H1 (cell line): ENCODE data around the gene NCOA5. TPM values are rescaled to one million over a fixed set of nuclear protein-coding genes. Genes with fewer than 3 reads are reported as not detected.

ENCODE experiments used
- CTCF ChIA-PET: fragments of 300-600 bp; sonication (Branson Sonifier 250); formaldehyde crosslinking; loops from one replicate; lab custom pipeline; 2021; ENCODE audit not compliant: partially characterized antibody; lab: Charles Lee
- POLR2A ChIA-PET: fragments of 300-600 bp; sonication (Branson Sonifier 250); formaldehyde crosslinking; loops from one replicate; lab custom pipeline; 2021; ENCODE audit warnings: inconsistent platforms; ENCODE audit not compliant: partially characterized antibody; lab: Charles Lee
- DNase-seq, 2 experiments: peaks; one replicate each; pipeline versions ENCODE4 v3.0.0 to v3.0.0-alpha.2; 2010 to 2022; ENCODE audit warnings: low spot score in 2 of 2, low read depth in 1 of 2, mixed read lengths in 1 of 2
- FAIRE-seq: peaks from 2 replicates; lab custom pipeline; 2011; peaks lifted over from hg19 to GRCh38; lab: Jason Lieb, UNC
- H2AFZ ChIP-seq: 2 replicates; pipeline ENCODE4 v1.8.1; 2012; ENCODE audit warnings: low read length, inconsistent platforms
- H2AK5ac ChIP-seq: 2 replicates; pipeline ENCODE4 v1.6.1; 2013; ENCODE audit warnings: low read depth, low read length
- H2BK120ac ChIP-seq: replicated peaks from 2 replicates; pipeline ENCODE3; 2013; ENCODE audit warnings: low read depth, low read length, inconsistent platforms
- H2BK12ac ChIP-seq: 2 replicates; pipeline ENCODE4 v1.6.1; 2013; ENCODE audit warnings: low read depth, low read length
- H2BK15ac ChIP-seq: 2 replicates; pipeline ENCODE4 v1.6.1; 2013; ENCODE audit warnings: low read length
- H2BK20ac ChIP-seq: 2 replicates; pipeline ENCODE4 v1.6.1; 2013; ENCODE audit warnings: low read length
- H2BK5ac ChIP-seq: 2 replicates; pipeline ENCODE4 v1.6.1; 2013; ENCODE audit warnings: low read depth, low read length
- H3K14ac ChIP-seq: 2 replicates; pipeline ENCODE4 v1.6.1; 2013; ENCODE audit warnings: inconsistent platforms; ENCODE audit not compliant: insufficient read length
- H3K18ac ChIP-seq: 2 replicates; pipeline ENCODE4 v1.6.1; 2013; ENCODE audit warnings: low read length; ENCODE audit errors: extremely low read depth
- H3K23ac ChIP-seq: 2 replicates; pipeline ENCODE4 v1.6.1; 2013; ENCODE audit warnings: inconsistent platforms; ENCODE audit not compliant: insufficient read length
- H3K23me2 ChIP-seq: 2 replicates; pipeline ENCODE4 v1.6.1; 2013; ENCODE audit warnings: low read depth, low read length
- H3K27ac ChIP-seq: 2 replicates; pipeline ENCODE4 v1.6.1; 2011; ENCODE audit warnings: low read depth, low read length, inconsistent platforms
- H3K27me3 ChIP-seq, 4 experiments: replicated peaks in 1 of 4; 1 replicate in 1 of 4; 2 replicates in 3 of 4; pipeline versions ENCODE4 v1.6.1 to v1.8.1; 2011 to 2013; ENCODE audit warnings: low read length in 3 of 4, mild to moderate bottlenecking in 3 of 4, inconsistent platforms in 2 of 4, mixed read lengths in 2 of 4, moderate library complexity in 1 of 4; ENCODE audit not compliant: control insufficient read depth in 3 of 4, insufficient read depth in 3 of 4; ENCODE audit errors: extremely low read depth in 1 of 4
- H3K36me3 ChIP-seq, 4 experiments: 2 replicates each; pipeline versions ENCODE4 v1.6.1 to v1.8.1; 2011 to 2013; ENCODE audit warnings: mild to moderate bottlenecking in 4 of 4, low read length in 3 of 4, moderate library complexity in 2 of 4, control low read depth in 1 of 4, inconsistent platforms in 1 of 4; ENCODE audit not compliant: insufficient read depth in 4 of 4, control insufficient read depth in 2 of 4
- H3K4ac ChIP-seq: replicated peaks from 2 replicates; pipeline ENCODE3; 2013; ENCODE audit warnings: low read length, low read depth, mixed read lengths, inconsistent platforms; ENCODE audit not compliant: insufficient read length
- H3K4me1 ChIP-seq, 4 experiments: replicated peaks in 1 of 4; 1 replicate in 1 of 4; 2 replicates in 3 of 4; pipeline versions ENCODE4 v1.6.1 to v1.8.1; 2011 to 2013; ENCODE audit warnings: low read length in 3 of 4, inconsistent platforms in 2 of 4, mixed read lengths in 1 of 4; ENCODE audit not compliant: insufficient read depth in 4 of 4, control insufficient read depth in 3 of 4
- H3K4me2 ChIP-seq, 2 experiments: 2 replicates each; pipeline versions ENCODE4 v1.6.1 to v1.8.1; 2011 to 2013; ENCODE audit warnings: low read depth in 2 of 2, low read length in 2 of 2, control low read depth in 1 of 2, inconsistent platforms in 1 of 2, mild to moderate bottlenecking in 1 of 2; ENCODE audit not compliant: insufficient read depth in 1 of 2
- H3K4me3 ChIP-seq, 4 experiments: fragments of 200-600, 300-600 bp in 1 of 4; sonication (generic), shearing (Covaris generic), sonication (Bioruptor Twin) in 1 of 4; 2 replicates each; pipeline versions ENCODE4 v1.5.1 to v1.8.1; 2011 to 2016; ENCODE audit warnings: low read length in 4 of 4, low read depth in 3 of 4, control low read depth in 2 of 4, inconsistent platforms in 2 of 4, mild to moderate bottlenecking in 2 of 4, mixed read lengths in 1 of 4, moderate library complexity in 1 of 4; ENCODE audit not compliant: insufficient read depth in 2 of 4; ENCODE audit errors: extremely low read depth in 1 of 4
- H3K56ac ChIP-seq: replicated peaks from 2 replicates; pipeline ENCODE3; 2013; ENCODE audit warnings: low read depth, mild to moderate bottlenecking, mixed read lengths, low read length, inconsistent platforms; ENCODE audit not compliant: insufficient read length
- H3K79me1 ChIP-seq: 2 replicates; pipeline ENCODE4 v1.6.1; 2013; ENCODE audit warnings: low read depth, low read length, control low read depth
- H3K79me2 ChIP-seq, 2 experiments: 2 replicates each; pipeline versions ENCODE4 v1.6.1 to v1.8.1; 2012 to 2013; ENCODE audit warnings: low read length in 2 of 2, mild to moderate bottlenecking in 2 of 2, inconsistent platforms in 1 of 2; ENCODE audit not compliant: insufficient read depth in 2 of 2, control insufficient read depth in 1 of 2
- H3K9ac ChIP-seq, 4 experiments: replicated peaks in 1 of 4; 1 replicate in 1 of 4; 2 replicates in 3 of 4; pipeline versions ENCODE4 v1.6.1 to v1.8.1; 2011 to 2013; ENCODE audit warnings: low read depth in 3 of 4, low read length in 3 of 4, control low read depth in 2 of 4, mild to moderate bottlenecking in 2 of 4, moderate library complexity in 2 of 4, inconsistent platforms in 1 of 4; ENCODE audit errors: extremely low read depth in 1 of 4
- H3K9me3 ChIP-seq, 2 experiments: 2 replicates each; pipeline versions ENCODE4 v1.6.1 to v1.8.1; 2012 to 2013; ENCODE audit warnings: mild to moderate bottlenecking in 2 of 2, moderate library complexity in 2 of 2, control low read depth in 1 of 2, inconsistent platforms in 1 of 2, low read depth in 1 of 2, low read length in 1 of 2, mixed read lengths in 1 of 2; ENCODE audit not compliant: insufficient read depth in 2 of 2
- H4K20me1 ChIP-seq, 2 experiments: replicated peaks in 1 of 2; 2 replicates each; pipeline versions ENCODE3 to v1.8.1; 2011 to 2013; ENCODE audit warnings: inconsistent platforms in 2 of 2, low read length in 2 of 2, mild to moderate bottlenecking in 1 of 2; ENCODE audit not compliant: insufficient read depth in 2 of 2, control insufficient read depth in 1 of 2
- H4K5ac ChIP-seq: 2 replicates; pipeline ENCODE4 v1.6.1; 2013; ENCODE audit warnings: low read length, low read depth, mixed read lengths, inconsistent platforms; ENCODE audit not compliant: insufficient read length
- H4K8ac ChIP-seq: 2 replicates; pipeline ENCODE4 v1.8.0; 2013; ENCODE audit warnings: mild to moderate bottlenecking, moderate library complexity, low read length, inconsistent platforms; ENCODE audit not compliant: insufficient read depth; ENCODE audit errors: extremely low read depth
- H4K91ac ChIP-seq: replicated peaks from 2 replicates; pipeline ENCODE3; 2013; ENCODE audit warnings: low read length, mixed read lengths, inconsistent platforms; ENCODE audit not compliant: insufficient read length
- ASH2L ChIP-seq: fragments of 200-600, 300-600 bp; sonication (generic); IDR thresholded peaks from one replicate; pipeline ENCODE4 v1.7.1; 2017; ENCODE audit warnings: low read length
- BCL11A ChIP-seq, 2 experiments: IDR thresholded peaks; one replicate each; pipeline ENCODE4 v1.6.1; 2011; ENCODE audit warnings: low read depth in 2 of 2, low read length in 2 of 2, mild to moderate bottlenecking in 2 of 2
- CEBPB ChIP-seq: IDR thresholded peaks from 2 replicates; pipeline ENCODE4 v1.6.1; 2012; ENCODE audit warnings: low read depth, low read length
- CHD1 ChIP-seq: IDR thresholded peaks from 2 replicates; pipeline ENCODE4 v1.6.1; 2012; ENCODE audit warnings: low read depth, low read length, improper control_type of control experiment
- KDM1A ChIP-seq: fragments of 200-600, 300-600 bp; sonication (generic); IDR thresholded peaks from 2 replicates; pipeline ENCODE4 v1.7.1; 2016; ENCODE audit warnings: mild to moderate bottlenecking, low read length, borderline replicate concordance
- KDM4A ChIP-seq: IDR thresholded peaks from one replicate; pipeline ENCODE4 v1.7.1; 2012; ENCODE audit warnings: low read depth, mild to moderate bottlenecking, moderate library complexity, low read length, inconsistent platforms; ENCODE audit not compliant: severe bottlenecking
- KDM5A ChIP-seq: fragments of 200-600 bp; IDR thresholded peaks from 2 replicates; pipeline ENCODE4 v1.7.1; 2012; ENCODE audit warnings: mild to moderate bottlenecking, low read length, inconsistent platforms, mixed read lengths
- RFX5 ChIP-seq: IDR thresholded peaks from 2 replicates; pipeline ENCODE4 v1.6.1; 2011; ENCODE audit warnings: low read depth, low read length, improper control_type of control experiment, borderline replicate concordance
- SP1 ChIP-seq: IDR thresholded peaks from 2 replicates; pipeline ENCODE4 v1.6.1; 2011; ENCODE audit warnings: low read depth, low read length
- SUZ12 ChIP-seq: fragments of 200-600 bp; sonication (generic); IDR thresholded peaks from 2 replicates; pipeline ENCODE4 v1.6.1; 2012; ENCODE audit warnings: mild to moderate bottlenecking, inconsistent platforms, low read length, moderate library complexity, mixed read lengths
- WGBS, 2 experiments: shearing (Covaris generic) in 1 of 2; methylation state at CpG; one replicate each; pipeline versions ENCODE4 v1.1.6 to v1.1.7; 2013 to 2015; ENCODE audit warnings: low lambda C conversion rate in 2 of 2, mixed read lengths in 2 of 2, inconsistent platforms in 1 of 2, low coverage in 1 of 2, missing lambda C conversion rate in 1 of 2; ENCODE audit not compliant: insufficient replicate concordance in 2 of 2, insufficient coverage in 1 of 2, insufficient read length in 1 of 2; ENCODE audit errors: extremely low coverage in 1 of 2, missing lambda C conversion rate in 1 of 2; 5-methylcytosine and 5-hydroxymethylcytosine counted together
- polyA plus RNA-seq, 7 experiments: library from polyadenylated mRNA; depleted of rRNA in 3 of 7; stranded (reverse) in 5 of 7; unstranded in 2 of 7; fragments of >200 nt in 5 of 7; fragments of 200-250 nt in 2 of 7; gene quantifications; 1 replicate in 5 of 7; 2 replicates in 1 of 7; 4 replicates in 1 of 7; pipeline versions ENCODE4 v1.2.1 to v1.2.3, GENCODE V29; 2011 to 2013; ENCODE audit warnings: missing spikeins in 2 of 7, mixed read lengths in 2 of 7
- total RNA-seq: library from RNA; stranded (reverse); fragmentation: NEBNext Ultra II Directional; extraction: Animal tissue kit (Norgen Biotek cat#: 25700); gene quantifications from 2 replicates; pipeline ENCODE4 v1.2.1, GENCODE V29; 2021
- TF ChIP-seq, protein P1 (sequence below): IDR thresholded peaks from 2 replicates; pipeline ENCODE4 v1.6.1; 2011; ENCODE audit warnings: low read length, improper control_type of control experiment

NCOA5 gene
- total and polyA plus RNA-seq, 2 of the 8 experiments (the other 6 are each of a cell fraction or from before 2014, with no cell fraction given): 20.4 to 29.0 TPM

DNA sequence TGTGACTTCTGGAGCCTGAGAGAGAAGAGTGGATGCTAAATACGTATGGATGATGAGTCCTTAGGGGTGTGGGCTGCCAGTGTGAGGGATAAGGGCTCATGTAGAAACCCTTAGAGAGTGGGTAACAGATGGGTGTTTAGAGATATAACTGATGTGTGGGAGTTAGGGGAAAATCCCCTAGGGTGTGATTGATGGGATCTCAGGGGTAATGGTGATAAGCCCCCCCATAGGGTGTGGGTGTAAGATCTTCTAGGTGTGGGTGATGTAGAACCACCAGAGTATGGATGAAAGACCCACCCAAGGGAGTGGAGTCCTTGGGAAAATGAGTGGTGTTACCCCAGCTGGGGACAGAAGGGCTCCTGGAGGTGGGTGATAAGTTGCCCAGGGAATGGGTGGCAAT lies 34.5 kb downstream of the NCOA5 start:
- DNase-seq: no peak
- no peak overlapping the region for H3K27ac ChIP-seq
- H2BK20ac ChIP-seq: no peak overlapping the region
- no peaks in the 10 kb centered on the region for H3K79me1 ChIP-seq
- no peak overlapping the region for H3K4me2 ChIP-seq
- H4K20me1 ChIP-seq: peaks cover 6 to 25% of the 10 kb centered on the region in 2 experiments
- H3K9me3 ChIP-seq: no peaks in the 10 kb centered on the region
- no peak overlapping the region for H2BK15ac ChIP-seq
- H2AFZ ChIP-seq: no peak overlapping the region
- no peak overlapping the region for H2AK5ac ChIP-seq
- H2BK5ac ChIP-seq: no peak overlapping the region
- H3K14ac ChIP-seq: no peak overlapping the region
- H3K27me3 ChIP-seq: peaks cover 4 to 55% (median 35%) of the 10 kb centered on the region in 4 experiments
- no peaks in the 10 kb centered on the region for H3K36me3 ChIP-seq
- H3K23ac ChIP-seq: no peak overlapping the region
- POLR2A ChIA-PET: no interaction called here
- CTCF ChIA-PET: interaction anchor here (4.3 to 4.4 kb wide), 2 partner anchors 32 to 42 kb away, joined by 41 to 50 read pairs; no protein-coding TSS in a partner anchor
- H2BK12ac ChIP-seq: no peak overlapping the region
- TF ChIP-seq, protein P1, sequence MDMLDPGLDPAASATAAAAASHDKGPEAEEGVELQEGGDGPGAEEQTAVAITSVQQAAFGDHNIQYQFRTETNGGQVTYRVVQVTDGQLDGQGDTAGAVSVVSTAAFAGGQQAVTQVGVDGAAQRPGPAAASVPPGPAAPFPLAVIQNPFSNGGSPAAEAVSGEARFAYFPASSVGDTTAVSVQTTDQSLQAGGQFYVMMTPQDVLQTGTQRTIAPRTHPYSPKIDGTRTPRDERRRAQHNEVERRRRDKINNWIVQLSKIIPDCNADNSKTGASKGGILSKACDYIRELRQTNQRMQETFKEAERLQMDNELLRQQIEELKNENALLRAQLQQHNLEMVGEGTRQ: no peak
- TF ChIP-seq KDM1A (no peak), CEBPB (no peak), BCL11A (IDR thresholded peaks at IDR 0.05; ENCODE audit: low read depth in 2 of 2, low read length in 2 of 2) (no peak), CHD1 (no peak), KDM5A (no peak), RFX5 (no peak), SUZ12 (no peak), KDM4A (no peak), ASH2L (no peak), SP1 (no peak)
- H4K91ac ChIP-seq: no peak overlapping the region
- 36% methylated on average over 1 of the region's 1 CpG; no CpG with 5 or more reads in 1 of the 2 experiments for WGBS, 2 experiments
- H3K4me1 ChIP-seq: peaks cover 0 to 14% (median 12%) of the 10 kb centered on the region in 4 experiments; a peak in 6 of 7 replicates
- no peak for FAIRE-seq
- H2BK120ac ChIP-seq: no peak overlapping the region
- no peak overlapping the region for H3K4me3 ChIP-seq
- H3K23me2 ChIP-seq: peaks cover 10% of the 10 kb centered on the region; the same call in 1 of the 2 replicates
- no peak overlapping the region for H3K4ac ChIP-seq
- no peak overlapping the region for H4K8ac ChIP-seq
- no peak overlapping the region for H3K9ac ChIP-seq
- H3K79me2 ChIP-seq: no peaks in the 10 kb centered on the region
- no peak overlapping the region for H3K56ac ChIP-seq
- H3K18ac ChIP-seq: no peak overlapping the region
- no peak overlapping the region for H4K5ac ChIP-seq
